HG02943 (cell line): ENCODE results near the gene FCHSD2.
A peak's percentile ranks its signal among the peaks of the same experiment; 100 is the strongest.

Experiments used
- ATAC-seq: cut with Tn5 transposase; IDR thresholded peaks from one replicate; pipeline ENCODE4 v1.9.1; 2021; ENCODE audit warnings: mild to moderate bottlenecking, low read depth, moderate library complexity; ENCODE audit not compliant: unreplicated experiment

Gene FCHSD2

DNA sequence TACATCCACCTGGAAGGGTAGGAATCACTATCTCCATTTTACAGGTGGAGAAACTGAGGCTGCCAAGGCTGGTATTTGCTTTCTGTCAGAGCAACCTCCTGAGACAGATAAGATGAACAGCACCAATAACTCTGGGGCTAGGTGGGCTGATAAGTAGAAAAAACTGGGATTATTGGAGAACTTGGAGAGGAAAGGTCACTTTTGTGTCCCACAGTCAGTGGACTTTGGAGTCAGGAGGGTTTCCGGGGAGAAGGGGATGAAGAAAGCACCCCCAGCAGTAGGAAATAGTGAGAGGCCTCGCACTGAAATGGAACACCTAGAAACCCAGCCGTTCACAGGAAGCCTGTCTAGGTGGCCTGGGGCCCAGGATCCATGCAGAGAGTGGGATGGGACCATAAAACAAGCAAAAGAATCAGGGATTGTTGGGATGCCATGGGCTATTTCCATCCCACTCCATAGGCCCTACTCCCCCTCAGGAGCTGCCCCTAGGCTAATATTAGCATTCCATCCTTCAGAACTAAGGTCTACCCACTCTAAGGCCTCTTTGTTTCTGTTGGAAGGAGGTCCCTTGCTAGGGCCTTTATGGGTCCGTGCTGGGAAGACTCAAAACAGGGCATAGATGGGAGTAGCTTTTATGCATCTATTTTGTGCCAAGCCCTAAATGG is 31.0 kb upstream of the FCHSD2 start:
- no peak for ATAC-seq

DNA sequence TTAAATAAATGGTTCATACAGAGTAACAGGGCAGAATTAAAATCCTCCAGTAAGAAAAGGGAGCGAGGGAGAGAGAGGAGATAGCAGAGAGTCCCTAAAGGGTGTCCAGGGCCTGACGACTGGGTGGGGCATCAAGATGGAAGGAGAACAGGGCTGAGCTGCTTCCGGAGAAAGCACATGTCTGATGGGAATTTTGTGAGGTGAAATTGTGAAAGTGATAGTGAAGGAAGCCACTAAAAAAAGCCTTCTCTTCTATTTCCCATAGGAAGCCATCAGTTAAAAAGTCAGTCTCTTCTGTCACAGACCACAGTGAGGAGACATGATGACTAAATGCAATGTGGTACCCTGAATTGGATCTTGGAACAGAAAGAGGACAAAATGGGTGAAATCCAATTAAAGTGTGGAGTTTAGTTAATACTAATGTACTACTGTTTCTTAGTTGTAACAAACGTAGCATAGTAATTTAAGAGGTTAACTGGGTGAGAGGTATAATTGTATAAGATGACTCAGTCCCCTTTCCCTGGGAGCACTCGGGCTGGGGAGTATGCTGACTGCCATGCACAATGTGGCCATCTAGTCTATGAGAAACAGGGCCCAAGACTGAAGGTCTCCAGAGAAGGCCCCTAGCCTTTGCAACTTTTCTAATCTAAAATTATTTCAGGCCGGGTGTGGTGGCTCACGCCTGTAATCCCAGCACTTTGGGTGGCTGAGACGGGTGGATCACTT is 29.5 kb upstream of the FCHSD2 start:
- ATAC-seq, result no peak

DNA sequence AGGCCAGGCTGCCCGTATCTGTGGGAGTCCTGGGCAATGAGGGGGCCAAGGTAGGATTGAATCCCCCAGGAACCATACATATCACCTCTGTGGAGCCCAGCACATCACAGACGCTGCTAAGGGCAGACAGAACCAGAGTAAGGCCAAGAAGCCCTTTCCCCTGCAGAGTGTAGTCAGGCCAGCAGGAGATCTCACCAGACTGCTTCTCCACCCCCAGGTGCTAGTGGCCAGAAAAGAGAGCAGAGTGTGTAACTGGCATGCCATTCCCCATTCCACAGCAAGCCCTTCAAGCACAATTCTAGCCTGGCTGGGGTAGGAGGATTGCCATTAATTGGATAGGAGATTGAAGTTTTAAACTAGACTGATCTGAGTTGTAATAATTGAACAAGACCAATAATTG is 28.0 kb upstream of the FCHSD2 start:
- ATAC-seq, result no peak

DNA sequence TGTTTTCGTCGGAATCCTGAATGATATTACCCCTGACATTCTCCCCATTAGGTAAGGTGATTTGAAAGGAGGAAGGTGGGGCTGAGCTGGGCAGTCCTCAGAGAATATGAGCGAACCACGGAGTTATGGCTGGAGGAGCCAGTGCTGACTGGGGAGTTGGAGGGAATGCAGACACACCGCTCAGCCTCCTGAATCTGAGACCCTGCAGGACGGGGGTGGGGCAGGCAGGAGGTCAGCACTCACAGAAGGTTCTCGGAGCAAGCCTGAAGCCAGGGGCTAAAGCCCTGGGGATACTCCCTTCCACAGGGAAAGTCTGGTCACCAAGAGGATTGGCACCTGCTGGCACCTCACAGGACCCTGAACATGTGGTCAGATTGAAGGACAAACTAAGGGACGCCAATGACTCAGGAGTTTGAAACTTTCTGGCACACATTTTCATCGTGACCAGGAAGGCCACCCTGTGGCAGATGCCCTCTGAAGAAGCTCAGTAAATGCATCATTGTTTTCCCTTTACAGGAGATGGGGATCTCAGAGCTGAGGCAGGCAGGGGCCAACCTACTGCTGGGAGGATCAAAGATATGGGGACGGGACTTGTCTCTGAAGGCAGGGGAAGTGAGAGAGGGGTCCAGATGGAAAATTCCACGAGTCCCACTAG is 26.9 kb upstream of the FCHSD2 start:
- ATAC-seq, result no peak

DNA sequence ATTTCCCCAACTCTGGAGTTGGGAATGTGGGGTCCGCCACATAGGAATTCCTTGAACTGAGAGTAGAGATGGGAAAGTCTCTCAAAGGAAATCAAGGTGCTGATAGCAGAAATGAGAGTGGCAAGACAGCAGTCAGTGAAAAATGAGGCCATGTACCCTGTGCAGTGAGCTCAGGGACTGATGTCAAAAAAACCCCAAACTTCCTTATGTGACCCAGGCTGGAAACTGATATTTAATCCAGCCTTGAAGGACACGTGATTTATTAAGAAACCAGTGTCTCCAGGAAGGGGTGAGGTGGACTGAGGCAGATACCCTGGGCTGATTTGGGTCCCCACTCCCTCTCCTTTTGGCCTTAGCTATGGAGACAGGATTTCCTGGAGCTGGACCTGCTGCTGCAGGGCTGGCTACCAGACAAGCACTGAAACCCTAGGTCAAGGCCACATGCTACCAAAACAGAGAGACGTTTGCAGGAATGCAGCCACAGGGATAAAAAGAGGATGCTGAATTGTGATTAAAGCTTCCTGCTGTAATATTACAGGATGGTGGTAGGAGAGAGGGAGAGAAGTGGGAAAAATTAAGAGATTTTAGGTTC is 25.3 kb upstream of the FCHSD2 start:
- ATAC-seq, result no peak

DNA sequence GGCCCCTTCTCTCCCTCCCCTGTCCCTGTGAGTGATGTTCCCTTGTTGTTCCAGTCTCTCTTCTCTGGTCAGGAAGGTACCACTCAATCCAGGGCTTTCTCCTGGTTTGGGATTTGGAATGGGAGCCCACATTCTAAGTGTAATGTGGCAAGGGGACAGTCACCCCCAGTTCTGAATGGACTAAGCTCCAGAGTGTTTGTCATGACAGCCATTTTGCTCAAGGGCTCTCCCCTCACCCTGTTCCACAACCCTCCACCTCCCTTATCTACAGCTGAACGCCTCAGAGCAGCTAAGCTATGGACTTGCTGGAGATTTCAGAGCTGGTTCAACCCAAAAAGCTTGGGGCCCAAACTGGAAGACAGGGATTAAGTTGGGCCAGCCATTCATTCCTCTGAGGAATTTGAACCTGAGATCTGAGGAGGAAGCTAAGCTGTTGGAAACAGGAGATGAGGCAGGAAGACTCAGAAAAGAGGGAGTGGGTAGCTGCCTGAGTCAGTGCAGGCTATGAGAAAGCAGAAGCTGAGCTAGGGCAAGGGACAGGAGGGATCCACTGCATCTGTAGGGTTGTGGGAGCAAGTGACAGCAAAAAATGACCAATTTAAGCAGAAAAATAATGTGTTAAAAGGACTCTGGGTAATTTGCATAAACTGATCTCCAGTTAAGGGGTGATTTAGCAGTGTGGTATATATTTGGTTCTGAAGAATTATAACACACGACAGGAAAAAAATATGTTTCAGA is 22.9 kb upstream of the FCHSD2 start:
- no peak for ATAC-seq

DNA sequence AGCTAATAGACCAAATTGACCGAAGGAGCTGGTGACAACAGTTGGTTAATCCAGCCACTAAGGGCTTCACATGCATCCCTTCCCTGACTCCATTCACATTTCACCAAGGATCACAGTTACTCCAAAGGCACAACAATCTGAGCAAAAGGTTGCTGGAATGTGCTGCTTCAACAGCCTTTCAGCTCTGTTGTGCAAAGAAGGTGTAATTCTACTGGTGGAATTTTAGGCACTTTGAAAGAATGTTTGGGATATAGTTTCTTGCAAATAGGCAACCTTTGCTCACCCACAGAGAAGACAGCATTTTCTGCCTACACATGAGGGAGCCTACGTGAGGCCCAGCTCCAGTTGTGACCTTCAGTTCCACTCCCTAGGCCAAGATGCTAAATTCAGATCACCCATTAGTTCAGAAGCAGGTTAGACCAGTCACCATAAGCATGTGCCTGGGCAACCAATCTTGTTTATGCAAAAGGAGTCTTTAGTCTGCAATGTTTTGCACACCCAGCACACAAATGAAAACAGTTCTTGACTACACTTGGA is 21.6 kb upstream of the FCHSD2 start:
- ATAC-seq, result no peak

DNA sequence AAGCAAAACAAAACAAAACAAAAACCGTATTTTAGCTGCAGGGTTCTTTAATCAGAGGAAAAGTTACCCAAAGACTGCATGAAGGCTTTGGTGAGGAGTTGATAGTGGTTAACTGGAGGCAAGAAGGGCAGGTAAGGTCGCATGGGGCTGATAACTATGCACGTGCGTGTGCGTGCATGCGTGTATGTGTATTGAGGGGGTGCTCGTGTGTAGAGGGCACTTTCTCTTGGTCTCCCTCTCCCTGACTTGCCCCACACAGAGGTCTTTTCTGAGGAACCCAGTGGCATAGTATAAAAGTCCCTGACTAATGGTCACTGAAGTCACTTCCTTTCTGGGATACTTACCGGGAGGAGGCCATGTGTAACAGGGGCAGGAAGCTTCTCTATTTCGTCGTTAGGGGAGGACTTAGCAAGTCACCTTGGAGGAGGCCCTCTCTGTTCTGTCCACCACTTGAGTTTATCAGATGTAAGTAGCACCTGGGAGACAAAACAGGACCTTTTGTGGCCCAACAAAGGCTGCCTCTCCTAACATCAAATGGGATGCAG is 20.1 kb upstream of the FCHSD2 start:
- no peak for ATAC-seq

DNA sequence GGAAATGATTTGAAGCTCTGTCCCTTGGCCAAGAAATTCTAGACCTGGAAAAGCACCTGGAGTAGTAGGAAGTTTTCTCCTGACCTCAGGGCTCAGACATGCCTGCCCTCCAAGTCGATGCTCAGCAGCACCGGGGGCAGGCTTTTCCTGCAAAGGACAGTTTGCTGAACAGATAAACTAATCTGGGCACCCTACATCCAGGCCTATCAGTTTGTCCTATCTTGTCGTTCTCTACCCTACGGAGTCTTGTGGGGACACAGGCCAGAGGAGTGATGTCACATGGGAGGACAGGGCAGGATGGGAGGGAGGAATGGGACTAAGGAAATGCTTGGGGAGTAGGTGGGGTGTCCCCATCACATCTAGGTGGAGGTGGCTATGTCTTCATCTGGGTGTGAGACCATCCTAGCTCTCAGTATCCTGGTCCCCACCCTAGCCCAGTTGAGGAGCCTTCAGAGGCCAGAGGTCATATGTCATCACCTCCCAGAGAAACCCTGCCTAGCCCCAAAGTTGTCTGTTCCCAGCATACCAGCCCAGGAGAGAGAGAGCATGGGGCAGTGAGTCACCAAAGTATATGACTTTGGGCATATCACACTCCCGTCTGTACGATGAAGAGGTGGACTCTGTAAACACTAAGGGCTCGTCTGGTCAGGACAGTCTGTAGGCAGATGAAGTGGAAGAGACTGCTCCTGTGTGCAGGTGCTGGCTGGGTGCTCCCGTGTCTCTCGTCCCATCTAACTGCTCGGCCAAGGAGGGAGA is 18.1 kb upstream of the FCHSD2 start:
- no peak for ATAC-seq

DNA sequence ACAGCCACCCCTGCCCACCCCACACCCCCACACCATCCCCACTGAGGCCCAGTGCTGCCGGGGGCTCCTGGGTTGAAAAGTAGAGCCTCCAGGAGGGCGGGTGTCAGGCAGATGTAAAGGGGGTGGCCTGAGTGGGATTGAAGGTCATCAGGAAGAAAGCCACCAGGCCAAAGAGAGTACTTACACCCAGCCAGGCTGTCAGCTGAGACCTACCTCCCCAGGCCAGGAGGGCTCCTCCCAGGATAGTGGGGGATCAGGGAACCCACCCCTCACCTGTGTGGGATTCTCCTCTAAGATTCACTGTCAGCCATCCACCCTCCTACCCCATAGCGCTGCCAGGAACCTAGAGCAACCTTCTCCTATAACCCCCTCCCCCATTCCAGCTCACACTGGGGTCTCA is 17.2 kb upstream of the FCHSD2 start:
- ATAC-seq, result no peak

DNA sequence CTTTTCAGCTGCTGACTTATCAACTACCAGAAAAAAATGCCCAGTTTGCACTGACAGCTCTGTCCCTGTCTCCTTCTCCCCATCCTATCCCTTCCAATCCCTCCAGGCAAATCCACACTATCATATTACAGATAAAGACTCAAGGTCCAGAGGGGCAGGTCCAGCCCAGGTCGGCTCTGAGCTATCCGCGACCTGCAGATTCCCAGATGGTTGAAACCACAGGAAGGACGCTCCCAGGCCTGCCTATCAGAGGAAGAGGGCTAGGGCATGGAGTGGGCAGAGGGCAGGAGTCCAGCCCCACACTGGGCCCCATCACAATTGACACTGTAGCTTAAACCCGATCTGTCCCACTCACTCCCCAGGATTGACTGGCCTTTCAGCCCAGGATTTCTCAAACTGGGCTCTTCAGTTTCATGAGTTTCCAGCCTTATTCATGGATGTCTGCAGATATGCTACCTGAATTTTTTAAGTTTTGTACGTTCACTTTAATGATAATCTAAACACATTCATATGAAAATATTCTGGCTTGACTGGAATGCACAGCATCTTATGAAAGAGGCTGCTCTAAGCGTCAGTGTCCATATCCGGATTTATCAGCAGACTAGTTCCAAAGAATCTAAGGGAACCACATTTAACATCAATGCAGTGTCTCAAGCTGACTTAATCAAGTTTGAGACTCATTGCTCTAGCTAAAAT is 16.4 kb upstream of the FCHSD2 start:
- no peak for ATAC-seq

DNA sequence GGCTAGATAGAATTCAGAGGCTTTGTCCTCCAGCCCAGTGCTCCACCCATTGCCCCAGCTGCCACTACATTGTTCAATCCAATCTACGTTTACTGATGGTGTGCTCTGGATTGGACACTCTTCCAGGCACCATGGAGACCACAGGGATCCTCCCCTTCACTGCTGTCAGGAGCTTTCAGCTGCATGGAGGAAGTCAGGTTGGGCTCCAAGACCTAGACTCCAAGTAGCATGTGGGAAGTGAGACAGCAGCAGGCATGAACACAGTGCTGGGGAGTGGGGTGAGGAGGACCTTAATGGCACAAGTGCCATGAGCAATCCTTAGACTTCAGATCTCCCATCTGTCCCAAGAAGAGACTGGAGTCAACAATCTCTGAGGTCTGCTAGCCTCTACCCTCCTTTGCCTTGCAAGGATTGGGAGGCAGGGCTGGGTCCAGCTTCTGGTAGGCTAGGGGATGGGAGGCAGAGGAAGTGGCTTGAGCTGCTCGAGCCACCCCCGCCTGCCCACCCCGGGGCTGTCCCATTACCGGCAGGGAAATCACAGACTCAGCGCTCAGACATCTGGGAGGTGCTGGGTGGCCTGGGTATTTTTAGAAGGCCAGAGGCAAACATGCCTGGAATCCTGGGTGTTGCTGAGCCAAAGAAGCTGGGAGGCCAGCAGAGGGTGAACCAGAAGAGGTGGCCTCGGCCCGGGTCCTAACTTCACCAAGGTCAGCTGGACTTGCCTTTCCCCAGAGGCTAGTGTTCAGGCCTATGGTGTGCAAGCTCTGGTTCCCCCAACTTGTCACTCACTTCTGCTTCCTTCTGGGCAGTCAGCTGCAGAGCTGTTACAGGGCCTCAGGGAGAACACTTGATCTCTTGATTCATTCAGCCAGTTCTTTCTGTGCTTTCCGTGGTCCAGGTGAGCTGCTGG is 15.2 kb upstream of the FCHSD2 start:
- ATAC-seq, result no peak

DNA sequence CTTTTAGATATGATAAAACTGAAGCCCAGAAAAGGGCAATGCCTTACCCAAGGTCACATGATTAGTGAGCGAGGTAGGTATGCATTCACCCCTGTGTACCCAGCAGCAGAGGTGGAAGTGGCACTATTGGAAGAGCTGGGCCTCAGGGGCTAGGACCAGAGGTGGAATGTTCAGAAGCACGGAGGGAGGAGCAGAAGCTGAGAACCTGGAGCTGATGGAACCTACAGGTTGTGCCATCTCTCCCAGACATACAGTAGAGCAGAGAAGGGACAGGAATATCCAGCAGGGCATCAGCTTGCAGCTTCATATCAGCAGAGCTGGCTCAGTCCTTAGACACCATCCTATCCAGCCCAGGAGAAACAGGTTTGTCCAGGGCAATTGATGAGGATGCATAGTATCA is 14.6 kb upstream of the FCHSD2 start:
- ATAC-seq, result no peak

DNA sequence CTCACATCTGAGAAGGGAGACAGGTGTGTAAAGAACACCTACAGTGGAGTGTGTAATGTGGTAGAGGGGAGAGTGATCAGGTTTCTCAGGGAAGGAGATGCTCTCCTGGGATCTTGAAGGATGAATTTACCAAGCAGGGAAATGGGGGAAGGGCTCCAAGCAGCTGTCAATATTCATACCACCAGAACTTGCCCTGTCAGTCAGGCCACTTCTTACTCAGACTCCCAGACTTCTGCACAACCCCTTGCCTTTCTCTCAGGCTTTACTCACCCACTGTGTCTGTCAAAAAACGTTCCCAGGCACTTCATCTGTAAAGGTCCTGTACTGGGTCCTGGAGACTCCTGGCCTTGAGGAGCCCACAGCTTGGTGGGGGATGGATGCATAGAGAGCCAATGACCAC is 14.0 kb upstream of the FCHSD2 start:
- no peak for ATAC-seq

DNA sequence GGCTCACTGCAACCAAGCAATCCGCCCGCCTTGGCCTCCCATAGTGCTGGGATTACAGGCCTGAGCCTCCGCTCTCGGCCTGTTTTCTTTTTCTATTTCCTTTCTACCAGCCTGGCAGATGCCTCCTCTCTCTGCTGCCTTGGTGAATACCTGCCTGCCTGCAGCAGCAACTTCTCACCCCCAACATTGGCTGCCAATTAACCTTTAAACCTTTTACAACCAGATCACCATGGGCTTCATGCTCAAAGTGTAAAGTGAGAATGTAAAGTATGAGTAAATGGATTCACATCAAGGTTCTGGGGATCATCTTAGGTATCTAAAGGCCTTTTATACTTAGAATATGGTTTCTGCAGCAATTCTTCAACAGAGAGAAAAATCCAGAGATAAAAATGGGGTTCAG is 13.0 kb upstream of the FCHSD2 start:
- ATAC-seq, result no peak

DNA sequence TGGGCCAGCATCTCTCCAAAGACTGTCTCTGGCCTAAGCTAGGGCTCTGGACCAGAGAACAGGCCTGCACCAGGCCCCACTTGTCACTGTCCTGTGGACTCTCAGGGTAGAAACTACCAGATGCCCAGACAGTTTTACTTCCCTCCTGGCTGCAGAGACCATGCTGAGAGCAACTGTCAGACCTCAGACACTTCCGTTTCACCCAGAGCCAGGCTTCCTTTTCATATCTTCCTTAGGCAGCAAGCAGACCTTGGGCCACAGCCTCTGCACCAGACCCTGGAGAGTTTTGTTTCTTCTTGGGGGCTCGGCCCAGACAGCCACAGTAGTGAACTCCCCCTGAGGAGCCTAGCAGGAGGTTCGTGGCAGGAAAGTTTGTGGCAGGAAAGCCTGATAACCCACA is 12.1 kb upstream of the FCHSD2 start:
- ATAC-seq, result peak; percentile 55

DNA sequence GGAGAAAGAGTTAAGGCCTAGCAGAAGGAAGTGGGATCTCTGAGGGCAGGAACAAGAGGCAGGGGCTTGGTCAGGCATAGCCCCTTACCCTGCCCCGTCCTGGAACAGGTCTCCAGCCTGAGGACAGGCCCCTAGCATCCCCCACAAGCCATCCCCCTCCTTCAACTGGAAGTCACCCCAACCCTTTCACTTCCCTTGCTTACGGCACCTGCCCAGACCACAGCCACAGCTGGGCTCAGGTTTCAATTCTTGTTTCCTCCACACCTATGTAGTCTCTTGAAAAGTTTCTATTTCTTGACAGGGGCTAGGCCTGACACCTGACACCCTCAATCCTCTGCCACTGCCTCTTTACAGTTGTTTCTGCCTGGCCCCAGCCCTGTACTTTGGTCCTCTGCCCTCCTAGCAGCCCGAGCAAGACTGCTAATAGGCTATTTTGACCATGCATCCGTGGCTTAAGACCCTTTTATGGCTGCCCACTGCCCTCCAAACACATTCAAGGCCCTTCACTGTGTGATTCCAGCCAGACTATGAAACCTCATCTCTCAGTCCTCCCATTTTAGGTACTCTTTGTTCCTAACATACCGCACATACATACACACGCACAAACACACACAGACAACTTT is 10.9 kb upstream of the FCHSD2 start:
- ATAC-seq, result peak; percentile 62
